Esophagus squamous epithelium (tissue), 5 donors: ENCODE data around the gene ATP9B. TPM values are rescaled to one million over a fixed set of nuclear protein-coding genes. Genes with fewer than 3 reads are reported as not detected.

Experiments
- DNase-seq: peaks from one replicate; lab custom pipeline; 2025; lab: John Stamatoyannopoulos, UW
- H3K27ac ChIP-seq, 4 donors: fragments of 200-600 bp; sonication (generic); one replicate each; pipeline ENCODE4 v1.5.1; 2016 to 2019; ENCODE audit warnings: mild to moderate bottlenecking in 1 of 4
- H3K27me3 ChIP-seq, 4 donors: fragments of 200-600 bp; sonication (generic); 1 replicate in 3 of 4; 2 replicates in 1 of 4; pipeline versions ENCODE4 v1.5.1 to v1.6.0; 2017 to 2021; ENCODE audit warnings: antibody characterized with exemption in 1 of 4
- H3K36me3 ChIP-seq, 3 donors: fragments of 200-600 bp; sonication (generic); one replicate each; pipeline ENCODE4 v1.5.1; 2016 to 2019
- H3K4me1 ChIP-seq, 3 donors: fragments of 200-600 bp; sonication (generic); one replicate each; pipeline ENCODE4 v1.5.1; 2017 to 2019
- H3K4me3 ChIP-seq, 4 donors: fragments of 200-600 bp; sonication (generic); 1 replicate in 3 of 4; 2 replicates in 1 of 4; pipeline ENCODE4 v1.5.1; 2016 to 2019; ENCODE audit warnings: mild to moderate bottlenecking in 2 of 4, moderate library complexity in 1 of 4
- H3K9me3 ChIP-seq, 3 donors: fragments of 200-600 bp; sonication (generic); one replicate each; pipeline ENCODE4 v1.5.1; 2016 to 2019
- POLR2A ChIP-seq, 4 donors: fragments of 450-650 bp; IDR thresholded peaks; one replicate each; pipeline ENCODE4 v1.6.1; 2017; ENCODE audit warnings: antibody characterized with exemption in 4 of 4, mild to moderate bottlenecking in 4 of 4, moderate library complexity in 3 of 4
- WGBS, 2 donors: methylation state at CpG; one replicate each; pipeline ENCODE4 v1.1.5; 2018; 5-methylcytosine and 5-hydroxymethylcytosine counted together
- intact Hi-C: fragments of 100-400 bp; cut with DNase I; formaldehyde crosslinking; loops from one replicate; pipeline ENCODE4 v1.15.0; 2022
- total RNA-seq, 4 donors: library from RNA; depleted of rRNA; stranded (reverse); fragments of >200 nt; gene quantifications; one replicate each; pipeline ENCODE4 v1.1.0, GENCODE V29; 2016
- TF ChIP-seq, protein P1 (sequence below), 6 experiments: fragments of 450-650 bp in 4 of 6; fragments of 200-600 bp in 2 of 6; sonication (generic) in 2 of 6; IDR thresholded peaks; one replicate each; pipeline ENCODE4 v1.5.1; 2016 to 2019; ENCODE audit warnings: antibody characterized with exemption in 6 of 6, mild to moderate bottlenecking in 4 of 6, moderate library complexity in 4 of 6
- donor health status: DM: yes; HTN: yes; CAD: no.

Gene ATP9B
- total RNA-seq, 4 donors from 2014 or later = 12.9 to 46.7 (median 22.0) TPM

DNA sequence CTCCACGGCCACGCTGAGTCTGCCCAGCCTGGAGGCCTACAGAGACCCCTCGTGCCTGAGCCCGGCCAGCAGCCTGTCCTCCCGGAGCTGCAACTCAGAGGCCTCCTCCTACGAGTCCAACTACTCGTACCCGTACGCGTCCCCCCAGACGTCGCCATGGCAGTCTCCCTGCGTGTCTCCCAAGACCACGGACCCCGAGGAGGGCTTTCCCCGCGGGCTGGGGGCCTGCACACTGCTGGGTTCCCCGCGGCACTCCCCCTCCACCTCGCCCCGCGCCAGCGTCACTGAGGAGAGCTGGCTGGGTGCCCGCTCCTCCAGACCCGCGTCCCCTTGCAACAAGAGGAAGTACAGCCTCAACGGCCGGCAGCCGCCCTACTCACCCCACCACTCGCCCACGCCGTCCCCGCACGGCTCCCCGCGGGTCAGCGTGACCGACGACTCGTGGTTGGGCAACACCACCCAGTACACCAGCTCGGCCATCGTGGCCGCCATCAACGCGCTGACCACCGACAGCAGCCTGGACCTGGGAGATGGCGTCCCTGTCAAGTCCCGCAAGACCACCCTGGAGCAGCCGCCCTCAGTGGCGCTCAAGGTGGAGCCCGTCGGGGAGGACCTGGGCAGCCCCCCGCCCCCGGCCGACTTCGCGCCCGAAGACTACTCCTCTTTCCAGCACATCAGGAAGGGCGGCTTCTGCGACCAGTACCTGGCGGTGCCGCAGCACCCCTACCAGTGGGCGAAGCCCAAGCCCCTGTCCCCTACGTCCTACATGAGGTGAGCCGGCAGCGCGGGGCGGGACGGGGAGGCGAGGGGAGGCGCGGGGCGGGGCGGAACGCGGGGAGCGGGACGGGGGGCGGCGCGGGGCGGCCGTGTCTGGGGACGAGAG, 341.8 kb downstream of the ATP9B start:
- no peak for TF ChIP-seq POLR2A (IDR thresholded peaks at IDR 0.05)
- TF ChIP-seq, protein P1, sequence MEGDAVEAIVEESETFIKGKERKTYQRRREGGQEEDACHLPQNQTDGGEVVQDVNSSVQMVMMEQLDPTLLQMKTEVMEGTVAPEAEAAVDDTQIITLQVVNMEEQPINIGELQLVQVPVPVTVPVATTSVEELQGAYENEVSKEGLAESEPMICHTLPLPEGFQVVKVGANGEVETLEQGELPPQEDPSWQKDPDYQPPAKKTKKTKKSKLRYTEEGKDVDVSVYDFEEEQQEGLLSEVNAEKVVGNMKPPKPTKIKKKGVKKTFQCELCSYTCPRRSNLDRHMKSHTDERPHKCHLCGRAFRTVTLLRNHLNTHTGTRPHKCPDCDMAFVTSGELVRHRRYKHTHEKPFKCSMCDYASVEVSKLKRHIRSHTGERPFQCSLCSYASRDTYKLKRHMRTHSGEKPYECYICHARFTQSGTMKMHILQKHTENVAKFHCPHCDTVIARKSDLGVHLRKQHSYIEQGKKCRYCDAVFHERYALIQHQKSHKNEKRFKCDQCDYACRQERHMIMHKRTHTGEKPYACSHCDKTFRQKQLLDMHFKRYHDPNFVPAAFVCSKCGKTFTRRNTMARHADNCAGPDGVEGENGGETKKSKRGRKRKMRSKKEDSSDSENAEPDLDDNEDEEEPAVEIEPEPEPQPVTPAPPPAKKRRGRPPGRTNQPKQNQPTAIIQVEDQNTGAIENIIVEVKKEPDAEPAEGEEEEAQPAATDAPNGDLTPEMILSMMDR (IDR thresholded peaks at IDR 0.05) = no peak
- DNase-seq = no peak
- WGBS, 2 donors = 93 to 95% methylated on average over 3 to 8 of the region's 84 CpGs

DNA sequence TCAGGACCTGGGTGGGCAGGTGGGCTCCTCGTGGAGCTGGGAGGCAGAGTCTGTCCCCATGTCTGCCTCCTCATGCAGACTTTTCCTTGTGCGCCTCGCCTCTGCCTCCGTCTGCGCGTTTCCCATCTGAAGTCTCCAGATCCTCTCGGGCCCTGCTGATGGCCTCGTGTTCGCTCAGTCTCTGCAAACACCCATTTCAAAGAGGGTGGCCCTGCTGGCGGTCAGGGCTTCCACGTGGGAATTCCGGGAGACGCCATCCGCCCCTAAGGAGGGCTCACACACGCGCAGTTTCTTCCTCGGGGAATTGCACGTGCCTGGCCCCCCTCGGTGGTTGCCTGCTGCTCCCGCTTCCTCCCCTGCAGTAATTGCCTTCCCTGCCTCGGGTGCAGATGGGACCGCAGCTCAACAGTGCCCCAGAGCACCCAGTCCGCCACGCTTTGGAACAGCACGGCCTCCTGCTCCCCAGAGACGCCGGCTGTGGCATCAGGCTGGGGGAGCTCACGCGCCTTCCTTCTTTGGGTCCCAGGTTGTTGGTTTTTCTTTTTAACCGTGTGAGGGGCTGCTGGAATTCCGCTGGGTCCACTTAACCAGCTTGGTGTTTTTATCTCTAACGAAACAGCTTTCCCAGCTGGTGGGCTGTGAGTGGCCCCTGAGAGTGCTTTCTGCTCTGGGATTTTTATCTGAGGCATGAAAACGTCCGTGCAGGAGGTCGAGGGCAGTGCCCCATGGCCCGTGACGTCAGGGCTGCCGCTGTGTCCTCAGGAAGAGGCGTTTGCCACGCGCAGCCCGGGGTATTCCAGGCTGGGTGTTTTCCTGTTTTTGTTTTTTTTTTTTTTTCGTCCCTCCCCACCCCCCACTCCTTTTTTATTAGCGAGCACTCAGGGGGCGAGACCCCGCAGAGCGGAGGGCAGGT, 342.7 kb downstream of the ATP9B start:
- no peak overlapping the region for H3K27ac ChIP-seq
- intact Hi-C loops = no loop called here
- peaks cover 0 to 8% (median 4%) of the 10 kb centered on the region in 3 donors for H3K4me1 ChIP-seq
- peaks cover 3 to 27% (median 8%) of the 10 kb centered on the region in 3 donors for H3K36me3 ChIP-seq
- H3K4me3 ChIP-seq = no peak overlapping the region
- WGBS, 2 donors = 82 to 93% methylated on average over 24 to 27 of the region's 47 CpGs
- H3K9me3 ChIP-seq = no peaks in the 10 kb centered on the region
- DNase-seq = no peak
- H3K27me3 ChIP-seq = no peaks in the 10 kb centered on the region
- TF ChIP-seq, protein P1 (IDR thresholded peaks at IDR 0.05) = no peak
- TF ChIP-seq POLR2A (IDR thresholded peaks at IDR 0.05) = no peak

More for the DNA sequence above, 341.8 kb downstream of the ATP9B start:
- no peaks in the 10 kb centered on the region for H3K9me3 ChIP-seq
- no peak overlapping the region for H3K4me3 ChIP-seq
- intact Hi-C loops = no loop called here
- H3K27ac ChIP-seq = no peak overlapping the region
- H3K27me3 ChIP-seq = no peaks in the 10 kb centered on the region
- H3K36me3 ChIP-seq = peaks cover 3 to 27% (median 8%) of the 10 kb centered on the region in 3 donors
- H3K4me1 ChIP-seq = peaks cover 0 to 12% (median 0%) of the 10 kb centered on the region in 3 donors

DNA sequence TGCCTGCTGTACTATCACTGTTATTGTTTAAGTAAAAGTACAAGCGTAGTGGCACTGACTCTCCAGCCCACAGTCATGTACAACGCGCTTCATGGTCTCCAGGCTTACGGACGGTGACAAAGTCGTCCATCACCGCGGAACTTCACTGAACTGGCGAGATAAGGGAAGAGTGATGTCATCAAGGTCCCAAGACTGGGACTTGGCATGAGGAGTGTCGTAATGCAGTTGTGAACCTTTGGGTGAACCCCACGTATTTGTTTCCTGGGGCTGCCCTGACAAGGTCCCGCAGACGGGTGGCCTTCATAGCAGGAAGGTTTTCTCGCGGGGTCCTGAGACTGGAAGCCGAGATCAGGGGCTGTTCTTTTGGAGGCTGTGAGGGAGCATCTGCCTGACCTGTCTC, 343.8 kb downstream of the ATP9B start:
- intact Hi-C loops = no loop called here
- Histone ChIP-seq H3K27ac (peak overlapping the region in 1 of 4 donors; percentile 23), H3K4me3 (no peak overlapping the region), H3K9me3 (no peaks in the 10 kb centered on the region), H3K27me3 (no peaks in the 10 kb centered on the region), H3K4me1 (peaks cover 0 to 8% (median 4%) of the 10 kb centered on the region in 3 donors), H3K36me3 (peaks cover 3 to 27% (median 8%) of the 10 kb centered on the region in 3 donors)
- 90 to 92% methylated on average over 9 to 10 of the region's 16 CpGs for WGBS, 2 donors
- DNase-seq = no peak
- TF ChIP-seq, protein P1 (IDR thresholded peaks at IDR 0.05) = no peak
- no peak for TF ChIP-seq POLR2A (IDR thresholded peaks at IDR 0.05)

DNA sequence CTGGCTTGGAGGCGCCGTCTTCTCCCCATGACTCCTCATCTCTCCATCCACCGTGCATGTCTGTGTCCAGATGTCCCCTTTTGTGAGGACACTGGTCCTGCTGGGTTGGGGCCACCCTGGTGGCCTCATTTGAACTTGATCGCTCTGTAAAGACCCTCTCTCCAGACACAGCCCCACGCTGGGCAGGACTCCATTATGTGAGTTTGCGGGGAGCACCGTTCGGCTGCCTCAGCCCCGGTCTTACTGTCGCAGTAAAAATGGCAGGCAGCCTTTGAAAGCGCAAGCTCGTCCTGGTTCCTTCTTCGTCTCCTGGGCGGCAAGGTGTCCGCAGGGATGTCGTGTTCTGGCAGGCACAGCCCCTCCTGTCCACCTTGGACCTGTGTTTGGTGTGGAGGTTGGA, 344.2 kb downstream of the ATP9B start:
- H3K4me3 ChIP-seq = no peak overlapping the region
- WGBS, 2 donors = 92 to 97% methylated on average over 9 to 16 of the region's 16 CpGs
- peaks cover 3 to 27% (median 8%) of the 10 kb centered on the region in 3 donors for H3K36me3 ChIP-seq
- H3K4me1 ChIP-seq = peaks cover 0 to 12% (median 4%) of the 10 kb centered on the region in 3 donors
- intact Hi-C loops = no loop called here
- no peaks in the 10 kb centered on the region for H3K9me3 ChIP-seq
- H3K27ac ChIP-seq = peak overlapping the region in 1 of 4 donors; percentile 23
- DNase-seq = no peak
- TF ChIP-seq POLR2A (IDR thresholded peaks at IDR 0.05) = no peak
- TF ChIP-seq, protein P1 (IDR thresholded peaks at IDR 0.05) = no peak
- H3K27me3 ChIP-seq = no peaks in the 10 kb centered on the region
